HepG2 (cell line): ENCODE results near the gene CLDN11. TPM values are rescaled to one million over a fixed set of nuclear protein-coding genes. Genes with fewer than 3 reads are reported as not detected.

Experiments used
- ATAC-seq: fragments of 200-7000 bp; cut with Tn5 transposase; 3 replicates; pipeline ENCODE4 v1.9.1; 2020; ENCODE audit warnings: mild to moderate bottlenecking, moderate library complexity
- BruUV-seq: library from RNA; stranded (reverse); fragments of 400-500 nt; replicated peaks from 2 replicates; lab custom pipeline; 2021; lab: Mats Ljungman, UMichigan
- CTCF ChIA-PET: fragments of 300-600 bp; formaldehyde crosslinking; extraction: SDS; loops from one replicate; lab custom pipeline; 2021; ENCODE audit warnings: low total read pairs, inconsistent platforms, low intra/inter-chr PET ratio; lab: Yijun Ruan, JAX
- POLR2A ChIA-PET: fragments of 350-600 bp; sonication (Branson Sonifier 250); formaldehyde crosslinking; loops from one replicate; lab custom pipeline; 2020; ENCODE audit warnings: antibody characterized with exemption, inconsistent platforms; lab: Yijun Ruan, JAX
- DNase-seq: peaks from one replicate; pipeline ENCODE4 v3.0.0-alpha.2; 2015; ENCODE audit warnings: low spot score
- FAIRE-seq: peaks from 3 replicates; lab custom pipeline; 2011; peaks lifted over from hg19 to GRCh38; lab: Jason Lieb, UNC
- H2AFZ ChIP-seq: one replicate; pipeline ENCODE4 v1.6.1; 2011; ENCODE audit warnings: low read length, inconsistent platforms
- H3K27ac ChIP-seq: fragments of 300-600 bp; 3 replicates; pipeline ENCODE4 v1.8.0; 2011; ENCODE audit warnings: mixed run types, mild to moderate bottlenecking, mixed read lengths, low read length, inconsistent platforms; ENCODE audit not compliant: insufficient read depth; ENCODE audit errors: extremely low read length
- H3K27me3 ChIP-seq, 2 experiments: fragments of 200-600 bp in 1 of 2; 2 replicates in 1 of 2; 3 replicates in 1 of 2; pipeline versions ENCODE4 v1.6.0 to v1.8.0; 2011; ENCODE audit warnings: low read length in 2 of 2, mild to moderate bottlenecking in 2 of 2, moderate library complexity in 2 of 2, inconsistent platforms in 1 of 2; ENCODE audit not compliant: insufficient read depth in 2 of 2, control insufficient read depth in 1 of 2
- H3K36me3 ChIP-seq, 2 experiments: fragments of 200-600 bp in 1 of 2; replicated peaks in 1 of 2; 2 replicates in 1 of 2; 3 replicates in 1 of 2; pipeline versions ENCODE4 v1.5.1 to v1.8.0; 2011; ENCODE audit warnings: low read length in 2 of 2, inconsistent platforms in 1 of 2; ENCODE audit not compliant: insufficient read depth in 2 of 2, control insufficient read depth in 1 of 2
- H3K4me1 ChIP-seq: 2 replicates; pipeline ENCODE4 v1.5.1; 2012; ENCODE audit warnings: low read length, inconsistent platforms; ENCODE audit not compliant: insufficient read depth
- H3K4me2 ChIP-seq: 2 replicates; pipeline ENCODE4 v1.6.0; 2011; ENCODE audit warnings: low read depth, low read length, inconsistent platforms
- H3K4me3 ChIP-seq, 3 experiments: fragments of 200-600 bp in 1 of 3; sonication (generic), shearing (Covaris generic) in 1 of 3; replicated peaks in 1 of 3; 2 replicates each; pipeline ENCODE4 v1.5.1; 2011 to 2016; ENCODE audit warnings: low read length in 3 of 3, inconsistent platforms in 2 of 3, low read depth in 2 of 3, mild to moderate bottlenecking in 2 of 3, control low read depth in 1 of 3, mixed read lengths in 1 of 3; ENCODE audit not compliant: insufficient read depth in 1 of 3
- H3K79me2 ChIP-seq: one replicate; pipeline ENCODE4 v1.6.1; 2011; ENCODE audit warnings: low read length, inconsistent platforms; ENCODE audit not compliant: insufficient read depth
- H3K9ac ChIP-seq: 2 replicates; pipeline ENCODE4 v1.6.0; 2011; ENCODE audit warnings: mild to moderate bottlenecking, low read depth, low read length, inconsistent platforms; ENCODE audit not compliant: insufficient read depth
- H3K9me3 ChIP-seq: 2 replicates; pipeline ENCODE4 v1.5.1; 2012; ENCODE audit warnings: mild to moderate bottlenecking, low read length
- H4K20me1 ChIP-seq: 2 replicates; pipeline ENCODE4 v1.6.0; 2011; ENCODE audit warnings: inconsistent platforms, mild to moderate bottlenecking, low read length, moderate library complexity; ENCODE audit not compliant: insufficient read depth
- DNMT1 ChIP-seq: sonication (generic); formaldehyde crosslinking; IDR thresholded peaks from 2 replicates; pipeline ENCODE4 v1.5.1; 2020; ENCODE audit warnings: mild to moderate bottlenecking, missing genetic modification reagents
- ELK4 ChIP-seq: sonication (generic); formaldehyde crosslinking; IDR thresholded peaks from 2 replicates; pipeline ENCODE4 v1.9.0; 2021; ENCODE audit warnings: missing genetic modification reagents, borderline replicate concordance
- GATAD1 ChIP-seq: IDR thresholded peaks from 2 replicates; pipeline ENCODE4 v1.6.1; 2016; ENCODE audit warnings: missing genetic modification reagents, missing compliant biosample characterization
- HCFC1 ChIP-seq: fragments of 150-350 bp; IDR thresholded peaks from 2 replicates; pipeline ENCODE4 v1.6.1; 2014; ENCODE audit warnings: low read depth, low read length
- KDM4B ChIP-seq: sonication (generic); formaldehyde crosslinking; IDR thresholded peaks from 2 replicates; pipeline ENCODE4 v1.4.0; 2020; ENCODE audit warnings: missing genetic modification reagents
- KIAA2018 ChIP-seq: sonication (generic); formaldehyde crosslinking; IDR thresholded peaks from 2 replicates; pipeline ENCODE4 v1.5.0; 2020; ENCODE audit warnings: mild to moderate bottlenecking, missing genetic modification reagents, borderline replicate concordance
- RBM22 ChIP-seq: fragments of 200-400 bp; formaldehyde crosslinking; optimal IDR thresholded peaks from 2 replicates; pipeline ENCODE3; 2017; ENCODE audit warnings: mild to moderate bottlenecking, low read length, moderate library complexity
- RCOR2 ChIP-seq: IDR thresholded peaks from 2 replicates; pipeline ENCODE4 v1.6.1; 2016; ENCODE audit warnings: missing biosample characterization, missing genetic modification reagents
- TEF ChIP-seq: sonication (generic); formaldehyde crosslinking; IDR thresholded peaks from 2 replicates; pipeline ENCODE4 v1.5.0; 2020; ENCODE audit warnings: missing genetic modification reagents
- ZBTB7A ChIP-seq: sonication (generic); formaldehyde crosslinking; IDR thresholded peaks from 2 replicates; pipeline ENCODE4 v1.8.0; 2022; ENCODE audit warnings: mild to moderate bottlenecking, missing genetic modification reagents
- ZNF605 ChIP-seq: sonication (generic); formaldehyde crosslinking; IDR thresholded peaks from 2 replicates; pipeline ENCODE4 v1.8.0; 2022; ENCODE audit warnings: mild to moderate bottlenecking, missing genetic modification reagents
- ZNF770 ChIP-seq: sonication (generic); formaldehyde crosslinking; IDR thresholded peaks from 2 replicates; pipeline ENCODE4 v1.5.0; 2020; ENCODE audit warnings: mild to moderate bottlenecking, missing genetic modification reagents
- WGBS: methylation state at CpG from one replicate; pipeline ENCODE4 v1.1.6; 2017; ENCODE audit warnings: low lambda C conversion rate; 5-methylcytosine and 5-hydroxymethylcytosine counted together
- in situ Hi-C: cut with HindIII; loops from 2 replicates; pipeline ENCODE4 v1.10.0; 2017; ENCODE audit warnings: low pct_unique_long_range_greater_than_20kb; ENCODE audit not compliant: extremely low pct_ligation_motif_present
- intact Hi-C: fragments of 100-400 bp; cut with micrococcal nuclease; formaldehyde crosslinking; loops from one replicate; pipeline ENCODE4 v1.10.0; 2022; ENCODE audit not compliant: unreplicated experiment
- polyA plus RNA-seq, 8 experiments: library from polyadenylated mRNA; depleted of rRNA in 3 of 8; stranded (reverse) in 7 of 8; unstranded in 1 of 8; fragments of >200 nt; fragmentation: Illumina TruSeq in 4 of 8; extraction: Trizol in 4 of 8; gene quantifications; 2 replicates each; pipeline versions ENCODE4 v1.2.1 to v1.2.3, GENCODE V29; 2011 to 2016; ENCODE audit warnings: low read depth in 4 of 8, missing spikeins in 1 of 8, mixed read lengths in 1 of 8; ENCODE audit not compliant: insufficient read depth in 1 of 8
- total RNA-seq, 5 experiments: library from RNA; depleted of rRNA; stranded (reverse); fragments of >200 nt; fragmentation: Illumina TruSeq; extraction: Trizol; gene quantifications; 2 replicates each; pipeline ENCODE4 v1.2.3, GENCODE V29; 2016; ENCODE audit warnings: low read depth in 1 of 5

Gene CLDN11
- total and polyA plus RNA-seq, 2 of the 13 experiments (the other 11 are each of a cell fraction or from before 2014, with no cell fraction given) = 4.2 to 4.9 TPM

GRCh38 chr3:170458285-170458684, 39.6 kb downstream of the CLDN11 start:
- Histone ChIP-seq H3K9ac (no peak overlapping the region), H3K27ac (no peak overlapping the region), H3K9me3 (no peaks in the 10 kb centered on the region), H4K20me1 (no peaks in the 10 kb centered on the region), H3K4me3 (no peak overlapping the region), H3K4me1 (no peaks in the 10 kb centered on the region), H3K79me2 (no peaks in the 10 kb centered on the region), H2AFZ (no peak overlapping the region), H3K36me3 (no peaks in the 10 kb centered on the region), H3K27me3 (0 out of 5 replicates have a peak, but pooled peaks cover 0 to 8% of the 10 kb centered on the region in 2 experiments), H3K4me2 (no peak overlapping the region)
- DNase-seq (no peak), ATAC-seq (no peak), FAIRE-seq (no peak)
- intact Hi-C loops = no loop called here
- ChIA-PET POLR2A (no interaction called here), CTCF (no interaction called here)
- WGBS = 33% methylated on average over 3 of the region's 4 CpGs
- BruUV-seq = no TSS peak
- TF ChIP-seq TEF (CRISPR knock-in tag) (no peak), KIAA2018 (CRISPR knock-in tag) (no peak), ZNF770 (CRISPR knock-in tag) (no peak), HCFC1 (no peak), ZNF605 (CRISPR knock-in tag) (no peak), ELK4 (CRISPR knock-in tag) (no peak), GATAD1 (CRISPR knock-in tag) (no peak), KDM4B (CRISPR knock-in tag) (no peak), RBM22 (no peak), RCOR2 (CRISPR knock-in tag) (no peak), DNMT1 (CRISPR knock-in tag) (no peak), ZBTB7A (no peak)
- in situ Hi-C loops = no loop called here
